GM12874 (cell line): ENCODE measurements around the gene PTTG1IP2.

Source experiments
- TF ChIP-seq, protein P1 (sequence below): IDR thresholded peaks from 2 replicates; pipeline ENCODE4 v1.5.1; 2011; ENCODE audit warnings: low read depth, mild to moderate bottlenecking, control low read depth, low read length, moderate library complexity; ENCODE audit not compliant: insufficient read depth

The PTTG1IP2 gene

DNA sequence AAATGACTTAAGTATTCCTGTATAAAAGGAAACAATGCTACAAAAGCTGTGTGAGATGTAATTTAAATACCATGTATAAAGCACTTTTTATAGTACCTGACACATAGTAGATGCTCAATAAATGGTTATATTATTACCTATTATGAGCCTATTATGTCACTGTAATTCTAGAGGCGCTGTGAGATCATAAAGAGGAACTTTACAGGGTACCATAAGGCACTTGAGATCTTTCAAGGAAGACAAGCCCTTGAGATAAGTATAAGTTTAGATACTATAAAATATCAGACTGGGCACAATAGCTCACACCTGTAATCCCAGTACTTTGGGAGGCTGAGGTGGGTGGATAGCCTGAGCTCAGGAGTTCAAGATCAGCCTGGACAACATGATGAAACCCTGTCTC lies 38.3 kb downstream of the PTTG1IP2 start:
- TF ChIP-seq, protein P1, sequence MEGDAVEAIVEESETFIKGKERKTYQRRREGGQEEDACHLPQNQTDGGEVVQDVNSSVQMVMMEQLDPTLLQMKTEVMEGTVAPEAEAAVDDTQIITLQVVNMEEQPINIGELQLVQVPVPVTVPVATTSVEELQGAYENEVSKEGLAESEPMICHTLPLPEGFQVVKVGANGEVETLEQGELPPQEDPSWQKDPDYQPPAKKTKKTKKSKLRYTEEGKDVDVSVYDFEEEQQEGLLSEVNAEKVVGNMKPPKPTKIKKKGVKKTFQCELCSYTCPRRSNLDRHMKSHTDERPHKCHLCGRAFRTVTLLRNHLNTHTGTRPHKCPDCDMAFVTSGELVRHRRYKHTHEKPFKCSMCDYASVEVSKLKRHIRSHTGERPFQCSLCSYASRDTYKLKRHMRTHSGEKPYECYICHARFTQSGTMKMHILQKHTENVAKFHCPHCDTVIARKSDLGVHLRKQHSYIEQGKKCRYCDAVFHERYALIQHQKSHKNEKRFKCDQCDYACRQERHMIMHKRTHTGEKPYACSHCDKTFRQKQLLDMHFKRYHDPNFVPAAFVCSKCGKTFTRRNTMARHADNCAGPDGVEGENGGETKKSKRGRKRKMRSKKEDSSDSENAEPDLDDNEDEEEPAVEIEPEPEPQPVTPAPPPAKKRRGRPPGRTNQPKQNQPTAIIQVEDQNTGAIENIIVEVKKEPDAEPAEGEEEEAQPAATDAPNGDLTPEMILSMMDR, result no peak

DNA sequence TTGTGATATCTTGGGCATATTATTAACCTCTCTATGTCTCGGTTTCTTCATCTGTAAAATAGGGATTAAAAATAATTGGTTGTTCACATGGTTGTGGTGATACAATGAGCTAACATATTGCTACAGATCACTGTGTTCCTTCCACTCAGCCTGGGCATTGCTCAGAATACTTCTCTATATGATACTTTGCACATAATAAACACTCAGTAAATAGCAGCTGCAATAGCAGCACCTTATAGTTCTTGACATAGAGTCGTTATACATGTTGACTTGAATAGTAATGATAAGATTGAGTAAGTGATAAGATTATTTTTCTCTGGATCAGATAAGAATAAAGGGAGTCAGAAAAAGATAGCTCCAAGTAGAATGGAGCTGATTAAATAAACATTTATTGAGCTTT lies 42.3 kb downstream of the PTTG1IP2 start:
- TF ChIP-seq, protein P1, result no peak

DNA sequence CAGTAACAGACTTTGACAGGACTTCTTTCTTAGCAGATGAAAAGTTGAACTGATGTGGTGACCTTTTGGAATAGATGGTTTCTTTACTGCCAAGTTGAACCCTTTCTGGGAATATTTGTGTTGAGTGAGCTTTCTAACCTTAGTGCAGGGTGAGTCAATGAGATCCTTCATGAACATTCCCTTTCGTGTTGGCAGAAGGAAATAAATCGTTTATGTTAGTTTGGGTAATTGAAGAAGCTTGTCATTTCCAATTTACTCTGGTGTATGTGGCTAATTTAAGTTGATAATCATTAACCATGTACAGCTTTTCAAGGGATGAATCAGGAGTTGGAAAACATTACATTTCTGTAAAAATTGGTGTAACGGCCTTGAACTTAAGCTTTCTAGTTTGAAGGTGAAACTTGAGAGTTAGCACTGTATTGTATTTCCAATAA lies 43.4 kb downstream of the PTTG1IP2 start:
- TF ChIP-seq, protein P1, result no peak

DNA sequence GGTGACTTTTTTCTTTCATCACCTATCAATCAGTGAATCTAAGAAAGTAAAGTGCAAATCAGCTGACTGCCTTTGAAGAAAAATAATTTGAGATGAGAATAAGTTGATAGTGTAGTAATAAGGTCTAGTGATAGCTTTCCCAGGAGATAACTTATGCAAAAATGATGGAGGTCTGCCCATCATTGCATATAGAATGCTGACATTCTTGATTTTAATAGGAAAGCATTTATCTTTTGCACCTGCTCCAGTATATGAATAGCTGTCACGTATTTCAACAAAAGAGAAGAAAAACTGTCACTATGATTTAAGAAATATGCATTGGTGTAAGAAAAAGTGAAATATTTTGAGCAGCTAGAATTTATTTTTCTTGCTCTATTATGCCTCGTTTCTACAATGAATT lies 46.8 kb downstream of the PTTG1IP2 start:
- TF ChIP-seq, protein P1, result no peak

DNA sequence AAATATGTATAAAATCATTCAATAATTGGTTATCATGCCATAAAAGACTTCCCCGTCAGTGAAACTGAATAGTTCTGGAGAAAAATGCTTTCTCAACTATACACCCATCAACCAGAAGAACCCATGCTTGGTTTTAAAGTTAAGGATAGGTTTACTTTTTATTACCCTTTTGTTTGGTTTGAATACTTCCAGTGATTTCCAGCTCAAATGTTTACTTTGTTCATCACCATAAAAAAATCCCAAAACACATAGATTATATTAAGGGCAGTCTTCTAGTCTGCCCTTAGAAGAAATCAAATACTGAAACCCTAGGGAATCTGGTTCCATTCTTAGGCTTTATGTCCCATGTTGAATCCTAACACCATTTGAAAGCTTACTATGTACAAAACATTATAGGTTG lies 49.2 kb downstream of the PTTG1IP2 start:
- TF ChIP-seq, protein P1, result no peak

DNA sequence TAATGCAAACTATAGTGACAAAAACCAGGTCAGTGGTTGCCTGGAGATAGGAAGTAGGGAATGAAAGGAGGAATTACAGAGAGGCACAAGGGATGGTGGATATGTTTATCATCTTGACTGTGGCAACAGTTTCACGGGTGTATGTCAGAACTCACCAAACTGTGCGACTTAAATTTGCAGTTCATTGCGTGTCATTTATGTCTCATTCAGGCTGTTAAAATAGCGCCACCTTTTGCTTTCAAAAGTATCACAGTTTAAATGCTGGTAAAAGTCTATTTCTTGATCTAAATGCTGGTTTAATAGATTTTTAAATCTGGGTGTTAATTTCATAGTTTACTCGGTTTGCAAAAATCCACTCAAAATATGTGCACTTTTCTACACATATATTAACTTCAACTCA lies 51.0 kb downstream of the PTTG1IP2 start:
- TF ChIP-seq, protein P1, result no peak

DNA sequence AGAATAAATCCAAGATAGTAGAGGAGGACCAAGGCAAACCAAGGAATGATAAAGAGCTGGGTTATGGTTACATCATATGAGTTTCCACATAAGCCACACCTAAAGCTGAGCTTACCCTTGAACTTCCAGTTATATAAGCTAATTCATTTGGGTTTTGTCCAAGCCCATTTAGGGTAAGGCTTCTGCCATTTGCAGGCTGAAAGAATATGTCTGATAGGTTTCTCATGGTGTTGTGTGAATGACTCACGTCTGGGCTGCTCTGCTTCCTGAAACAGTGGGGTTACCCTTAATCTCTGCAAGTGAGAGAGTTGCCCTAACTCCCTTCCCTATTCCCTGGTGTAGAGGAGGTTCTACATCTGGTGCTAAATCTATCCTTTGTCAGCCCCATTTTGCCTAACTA lies 60.8 kb downstream of the PTTG1IP2 start:
- TF ChIP-seq, protein P1, result no peak
